ENCODE results near the gene IWS1.

The IWS1 gene

DNA sequence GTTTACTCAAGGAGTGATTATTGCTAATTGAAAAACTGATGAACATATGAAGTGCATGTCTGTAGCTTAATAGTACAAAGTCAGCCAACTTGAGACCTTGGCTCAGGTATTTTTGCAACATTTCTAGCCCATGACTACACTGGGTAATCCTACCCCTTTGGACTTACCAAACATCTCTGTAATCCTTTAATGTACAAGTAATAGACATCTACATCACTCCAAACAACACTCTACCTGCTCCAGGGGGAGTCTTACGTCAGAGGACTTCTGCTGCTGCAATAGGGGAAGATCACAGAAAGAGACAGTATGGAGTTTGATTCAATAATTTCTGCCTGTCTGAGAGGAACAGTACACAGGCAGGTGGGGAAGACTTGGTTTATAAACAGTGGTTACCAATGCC is 54.0 kb downstream of the IWS1 start:
- in situ Hi-C loops (cut with MboI; ENCODE audit: low sequenced_read_pairs, unreplicated experiment) = no loop called here
- TF ChIP-seq, protein P1, sequence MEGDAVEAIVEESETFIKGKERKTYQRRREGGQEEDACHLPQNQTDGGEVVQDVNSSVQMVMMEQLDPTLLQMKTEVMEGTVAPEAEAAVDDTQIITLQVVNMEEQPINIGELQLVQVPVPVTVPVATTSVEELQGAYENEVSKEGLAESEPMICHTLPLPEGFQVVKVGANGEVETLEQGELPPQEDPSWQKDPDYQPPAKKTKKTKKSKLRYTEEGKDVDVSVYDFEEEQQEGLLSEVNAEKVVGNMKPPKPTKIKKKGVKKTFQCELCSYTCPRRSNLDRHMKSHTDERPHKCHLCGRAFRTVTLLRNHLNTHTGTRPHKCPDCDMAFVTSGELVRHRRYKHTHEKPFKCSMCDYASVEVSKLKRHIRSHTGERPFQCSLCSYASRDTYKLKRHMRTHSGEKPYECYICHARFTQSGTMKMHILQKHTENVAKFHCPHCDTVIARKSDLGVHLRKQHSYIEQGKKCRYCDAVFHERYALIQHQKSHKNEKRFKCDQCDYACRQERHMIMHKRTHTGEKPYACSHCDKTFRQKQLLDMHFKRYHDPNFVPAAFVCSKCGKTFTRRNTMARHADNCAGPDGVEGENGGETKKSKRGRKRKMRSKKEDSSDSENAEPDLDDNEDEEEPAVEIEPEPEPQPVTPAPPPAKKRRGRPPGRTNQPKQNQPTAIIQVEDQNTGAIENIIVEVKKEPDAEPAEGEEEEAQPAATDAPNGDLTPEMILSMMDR (IDR thresholded peaks at IDR 0.05; ENCODE audit: borderline replicate concordance, control extremely low read depth, extremely low read depth, insufficient read depth, missing control alignments) = no peak

DNA sequence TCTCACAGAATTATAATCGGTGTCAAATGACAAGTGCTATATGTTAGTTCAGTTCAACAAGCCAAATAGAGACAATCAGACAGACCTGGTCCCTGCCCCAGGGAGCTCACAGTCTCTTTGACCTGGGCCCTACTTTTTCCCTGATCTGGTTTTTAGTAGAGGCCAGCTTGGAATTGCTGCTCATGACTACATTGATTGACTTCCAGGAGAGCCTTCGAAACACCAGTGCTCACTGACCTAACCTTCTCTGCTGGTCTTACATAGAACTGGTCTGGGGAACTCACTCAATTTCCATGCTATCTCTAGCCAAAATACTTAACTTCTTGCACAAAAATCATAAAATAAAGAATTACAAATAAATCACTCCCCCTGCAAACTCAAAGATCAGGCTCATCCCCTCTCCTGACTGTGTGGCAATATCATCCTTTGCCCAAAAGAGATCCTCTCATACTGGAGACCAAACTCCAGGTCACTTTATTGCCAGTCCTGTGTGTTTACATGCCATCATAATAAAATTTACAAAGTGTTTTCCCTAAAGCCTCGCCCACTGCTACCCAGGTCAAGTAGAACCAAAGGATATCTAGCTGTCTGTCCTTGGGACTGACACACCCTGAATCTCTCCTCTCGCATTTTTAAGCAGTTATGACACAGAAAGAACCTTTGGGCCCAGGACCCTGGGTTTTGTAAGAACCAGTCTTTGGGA is 54.9 kb downstream of the IWS1 start:
- in situ Hi-C loops (cut with MboI; ENCODE audit: low sequenced_read_pairs, unreplicated experiment) = no loop called here
- DNase-seq (ENCODE audit: low spot score) = no peak

More for the DNA sequence above, 54.0 kb downstream of the IWS1 start:
- no peak for DNase-seq (ENCODE audit: low spot score)

DNA sequence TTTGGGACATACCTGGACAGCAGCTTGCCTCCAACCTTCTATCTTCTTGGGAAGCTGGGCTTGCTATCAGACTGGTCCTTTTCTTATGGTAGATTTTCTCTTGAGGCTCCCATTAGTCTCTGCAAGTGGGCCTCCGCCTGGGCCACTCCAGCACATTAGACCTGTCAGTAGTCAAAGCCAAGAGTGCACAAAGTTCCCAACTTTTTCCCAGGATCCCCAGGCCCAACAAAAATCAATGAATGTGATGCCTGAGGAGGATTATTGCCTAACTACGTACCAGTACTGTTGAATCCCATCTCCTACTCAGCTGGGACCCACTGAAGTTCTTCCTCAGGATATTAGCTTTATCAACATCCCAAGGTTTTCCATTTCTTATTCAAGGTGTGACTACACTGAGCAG is 56.3 kb downstream of the IWS1 start:
- TF ChIP-seq, protein P1 (IDR thresholded peaks at IDR 0.05; ENCODE audit: borderline replicate concordance, control extremely low read depth, extremely low read depth, insufficient read depth, missing control alignments) = no peak
- in situ Hi-C loops (cut with MboI; ENCODE audit: low sequenced_read_pairs, unreplicated experiment) = no loop called here

More for the DNA sequence above, 54.9 kb downstream of the IWS1 start:
- TF ChIP-seq, protein P1 (IDR thresholded peaks at IDR 0.05; ENCODE audit: borderline replicate concordance, control extremely low read depth, extremely low read depth, insufficient read depth, missing control alignments) = no peak

DNA sequence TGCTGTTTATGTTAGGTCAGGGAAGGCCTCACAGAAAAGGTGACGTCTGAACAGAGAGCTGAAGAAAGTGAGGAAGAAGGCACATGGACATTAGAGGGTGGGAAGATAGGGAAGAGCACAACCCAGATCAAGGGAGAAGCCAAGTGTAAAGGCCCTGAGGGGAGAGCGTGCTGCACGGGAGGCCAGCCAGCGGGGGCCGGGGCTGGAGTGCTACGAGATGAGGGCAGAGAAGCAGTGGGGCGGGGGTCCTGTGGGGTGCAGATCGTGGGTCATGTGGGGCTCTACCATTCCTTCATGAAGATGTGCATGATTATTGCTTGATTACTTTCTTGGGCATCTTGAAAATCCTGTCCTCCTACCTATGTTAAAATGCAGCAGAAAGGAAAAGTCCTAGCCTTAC is 57.2 kb downstream of the IWS1 start:
- TF ChIP-seq, protein P1 (IDR thresholded peaks at IDR 0.05; ENCODE audit: borderline replicate concordance, control extremely low read depth, extremely low read depth, insufficient read depth, missing control alignments) = no peak
- in situ Hi-C loops (cut with MboI; ENCODE audit: low sequenced_read_pairs, unreplicated experiment) = no loop called here
- DNase-seq (ENCODE audit: low spot score) = no peak

More for the DNA sequence above, 56.3 kb downstream of the IWS1 start:
- no peak for DNase-seq (ENCODE audit: low spot score)

DNA sequence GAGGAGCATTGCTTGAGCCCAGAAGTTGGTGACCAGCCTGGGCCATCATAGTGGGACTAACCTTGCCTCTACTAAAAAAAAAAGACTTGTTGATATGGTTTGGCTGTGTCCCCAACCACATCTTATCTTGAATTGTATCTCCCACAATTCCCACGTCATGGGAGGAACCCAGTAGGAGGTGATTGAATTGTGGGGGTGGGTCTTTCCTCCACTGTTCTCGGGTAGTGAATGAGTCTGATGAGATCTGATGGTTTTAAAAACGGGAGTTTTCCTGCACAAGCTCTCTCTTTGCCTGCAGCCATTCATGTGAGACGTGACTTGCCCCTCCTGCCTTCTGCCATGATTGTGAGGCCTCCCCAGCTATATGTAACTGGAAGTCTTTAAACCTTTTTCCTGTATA is 61.0 kb downstream of the IWS1 start:
- TF ChIP-seq, protein P1 (IDR thresholded peaks at IDR 0.05; ENCODE audit: borderline replicate concordance, control extremely low read depth, extremely low read depth, insufficient read depth, missing control alignments) = no peak
- DNase-seq (ENCODE audit: low spot score) = no peak
- in situ Hi-C loops (cut with MboI; ENCODE audit: low sequenced_read_pairs, unreplicated experiment) = no loop called here

DNA sequence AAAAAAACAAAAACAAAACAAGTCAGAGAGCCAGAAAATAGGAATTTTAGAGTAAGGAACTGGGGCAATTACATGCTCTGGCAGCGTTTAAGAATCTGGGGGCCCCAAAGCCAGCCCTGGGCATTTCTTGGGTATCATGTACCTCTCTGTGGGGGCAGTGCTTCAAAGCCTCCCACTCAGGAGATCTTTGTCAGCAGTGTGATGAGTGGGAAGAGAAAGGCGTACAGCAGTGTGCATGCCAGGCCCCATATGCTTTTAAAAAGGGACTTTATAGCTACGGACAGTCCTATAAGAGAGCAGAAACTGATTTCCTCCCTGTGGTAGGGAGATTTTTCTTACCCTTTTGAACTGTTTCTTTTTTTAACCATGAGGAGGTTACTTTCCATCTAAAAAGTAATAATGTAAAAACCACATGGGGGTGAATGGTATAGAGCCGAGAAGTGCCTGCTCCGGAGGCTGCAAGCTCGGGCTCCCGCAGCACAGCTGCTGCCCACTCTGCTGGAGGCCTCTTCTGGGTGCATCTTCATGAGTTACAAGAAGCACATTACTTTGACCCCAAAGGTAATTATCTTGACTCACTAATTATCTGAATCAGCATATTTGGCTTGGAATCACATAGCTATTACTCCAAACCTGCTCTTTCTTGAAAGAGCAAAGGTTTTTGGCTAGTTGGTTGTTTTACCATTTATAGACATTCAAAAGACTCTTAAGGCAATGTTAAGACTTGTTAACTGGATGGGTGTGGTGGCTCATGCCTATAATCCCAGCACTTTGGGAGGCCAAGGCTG is 61.6 kb downstream of the IWS1 start:
- DNase-seq (ENCODE audit: low spot score) = no peak
- in situ Hi-C loops (cut with MboI; ENCODE audit: low sequenced_read_pairs, unreplicated experiment) = no loop called here
- TF ChIP-seq, protein P1 (IDR thresholded peaks at IDR 0.05; ENCODE audit: borderline replicate concordance, control extremely low read depth, extremely low read depth, insufficient read depth, missing control alignments) = no peak

All from GM13976 (cell line).